HG02981 (cell line): ENCODE results near the gene ASTN1.

ENCODE experiments used
- ATAC-seq: cut with Tn5 transposase; IDR thresholded peaks from one replicate; pipeline ENCODE4 v1.9.1; 2021; ENCODE audit warnings: mild to moderate bottlenecking, moderate library complexity; ENCODE audit not compliant: unreplicated experiment

ASTN1 gene

DNA sequence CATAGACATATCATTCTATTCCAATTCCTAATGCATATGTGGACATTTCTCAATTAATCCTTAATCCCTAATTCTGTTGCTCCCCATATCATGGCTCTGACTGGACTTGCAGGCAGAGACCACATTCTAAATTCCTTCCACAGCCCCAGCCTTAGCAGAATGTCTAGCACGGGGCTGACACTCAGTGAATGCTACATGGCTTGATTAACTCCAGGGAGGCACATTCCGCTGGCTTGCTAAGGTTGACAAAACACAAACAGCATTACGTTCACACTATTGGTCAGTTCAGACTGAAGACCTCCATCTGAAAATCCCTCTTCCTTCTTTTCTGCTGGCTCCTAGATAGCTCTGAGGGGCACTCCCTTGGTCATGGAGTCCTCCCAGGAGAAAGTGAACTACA lies 119.4 kb downstream of the ASTN1 start:
- no peak for ATAC-seq

GRCh38 chr1:177044390-177044789 lies 120.1 kb downstream of the ASTN1 start:
- ATAC-seq, result no peak

GRCh38 chr1:177043597-177043996 lies 120.9 kb downstream of the ASTN1 start:
- no peak for ATAC-seq

- ATAC-seq, result no peak
Measured at GRCh38 chr1:177035586-177035985, 128.9 kb downstream of the ASTN1 start.

DNA sequence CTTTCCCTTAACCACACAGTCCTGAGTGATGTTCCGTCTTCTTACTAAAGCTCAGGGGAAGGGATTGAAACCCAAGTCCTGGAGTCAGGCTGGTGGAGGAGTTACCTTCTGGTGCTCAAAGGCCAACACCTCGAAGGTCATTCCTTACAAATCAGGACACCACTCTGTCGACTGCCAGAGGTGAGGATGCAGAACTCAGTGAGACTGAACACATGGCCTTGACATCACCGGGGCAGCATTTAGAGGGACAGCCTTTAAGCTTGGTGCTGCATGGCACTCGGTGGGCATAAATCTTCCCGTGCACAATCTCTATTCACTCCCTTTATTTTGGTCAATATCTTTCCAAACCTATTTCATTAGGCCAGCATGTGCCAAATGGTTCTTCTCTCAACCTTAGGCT lies 130.9 kb downstream of the ASTN1 start:
- ATAC-seq, result no peak

GRCh38 chr1:177032434-177032833 lies 132.1 kb downstream of the ASTN1 start:
- ATAC-seq, result no peak

DNA sequence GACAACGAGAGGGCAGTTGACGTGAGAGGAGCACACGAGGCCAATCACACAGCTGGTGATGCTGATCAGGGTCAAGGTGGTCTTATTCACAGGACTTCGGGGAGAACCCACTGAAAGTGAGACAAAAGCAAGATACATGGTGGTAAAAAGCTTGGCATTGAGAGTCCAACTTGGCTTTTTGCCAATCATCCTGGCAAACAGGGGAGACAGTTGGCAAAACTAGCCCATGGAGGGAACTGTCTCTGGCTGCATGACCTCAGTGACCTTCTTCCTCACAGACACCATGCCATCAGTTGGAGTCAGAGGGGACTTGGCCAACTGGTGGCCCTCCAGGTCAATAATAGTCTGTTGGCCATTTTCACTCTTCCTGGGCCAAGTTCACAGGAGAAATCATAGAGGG lies 139.9 kb downstream of the ASTN1 start:
- no peak for ATAC-seq

- no peak for ATAC-seq
Measured at GRCh38 chr1:177023726-177024125, 140.8 kb downstream of the ASTN1 start.

GRCh38 chr1:177023249-177023648 lies 141.3 kb downstream of the ASTN1 start:
- no peak for ATAC-seq

- ATAC-seq, result no peak
Measured at GRCh38 chr1:177021687-177022086, 142.8 kb downstream of the ASTN1 start.

GRCh38 chr1:177020851-177021589 lies 143.5 kb downstream of the ASTN1 start:
- ATAC-seq, result no peak

DNA sequence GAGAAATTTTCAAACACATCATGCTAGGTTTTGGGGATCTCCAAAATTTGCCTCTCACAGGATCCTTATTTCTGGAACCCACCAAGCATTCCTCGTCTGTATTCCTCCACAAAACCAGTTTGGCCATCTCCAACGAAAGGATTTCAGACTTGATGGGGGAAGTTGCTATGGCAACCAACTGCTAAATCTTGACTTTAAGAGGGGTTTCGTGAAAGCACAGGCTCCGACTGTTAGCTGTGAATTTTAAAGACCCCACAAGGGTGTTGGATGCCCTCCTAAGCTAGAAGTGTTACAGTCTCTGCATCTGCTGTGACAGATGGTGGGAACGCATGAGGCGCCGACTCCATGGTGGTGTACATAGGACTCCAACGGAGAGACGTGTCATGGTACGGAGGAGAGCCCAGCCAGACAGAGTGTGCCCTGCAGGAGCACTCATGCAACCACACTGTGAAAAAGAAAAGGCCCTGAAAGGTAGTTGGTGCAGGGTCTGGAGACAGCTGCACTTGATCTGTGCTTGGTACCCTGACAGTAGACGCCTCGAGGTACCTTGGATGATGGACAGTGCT lies 147.1 kb downstream of the ASTN1 start:
- no peak for ATAC-seq

GRCh38 chr1:177014325-177014724 lies 150.2 kb downstream of the ASTN1 start:
- ATAC-seq, result no peak

DNA sequence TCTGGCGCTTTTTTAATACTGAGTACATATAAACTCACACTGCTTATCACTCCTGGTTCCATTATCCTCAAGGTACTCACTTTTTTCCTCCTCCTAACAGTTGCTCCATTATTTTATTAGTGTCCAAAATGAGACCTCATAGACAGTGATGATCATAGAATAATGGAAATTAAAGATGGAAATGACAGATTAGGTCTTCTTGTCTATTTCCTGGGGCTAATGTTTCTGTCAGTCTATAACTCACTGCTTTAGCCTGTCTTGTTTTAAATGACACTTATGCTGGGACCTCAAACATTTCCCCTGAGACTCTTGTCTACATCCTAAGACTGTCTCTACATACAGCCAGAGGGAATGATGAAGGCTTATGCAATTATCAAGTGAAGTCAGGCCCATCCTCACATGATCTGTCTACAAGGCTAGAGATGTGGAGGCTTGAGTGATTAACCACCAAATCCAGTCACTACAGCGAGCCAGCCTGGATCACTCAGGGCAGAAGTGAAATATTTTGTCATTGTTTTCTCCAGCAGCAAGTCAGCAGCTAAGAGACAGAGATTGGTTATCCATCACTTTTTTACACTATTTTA lies 152.1 kb downstream of the ASTN1 start:
- no peak for ATAC-seq

- no peak for ATAC-seq
Measured at GRCh38 chr1:177011508-177011907, 153.0 kb downstream of the ASTN1 start.

DNA sequence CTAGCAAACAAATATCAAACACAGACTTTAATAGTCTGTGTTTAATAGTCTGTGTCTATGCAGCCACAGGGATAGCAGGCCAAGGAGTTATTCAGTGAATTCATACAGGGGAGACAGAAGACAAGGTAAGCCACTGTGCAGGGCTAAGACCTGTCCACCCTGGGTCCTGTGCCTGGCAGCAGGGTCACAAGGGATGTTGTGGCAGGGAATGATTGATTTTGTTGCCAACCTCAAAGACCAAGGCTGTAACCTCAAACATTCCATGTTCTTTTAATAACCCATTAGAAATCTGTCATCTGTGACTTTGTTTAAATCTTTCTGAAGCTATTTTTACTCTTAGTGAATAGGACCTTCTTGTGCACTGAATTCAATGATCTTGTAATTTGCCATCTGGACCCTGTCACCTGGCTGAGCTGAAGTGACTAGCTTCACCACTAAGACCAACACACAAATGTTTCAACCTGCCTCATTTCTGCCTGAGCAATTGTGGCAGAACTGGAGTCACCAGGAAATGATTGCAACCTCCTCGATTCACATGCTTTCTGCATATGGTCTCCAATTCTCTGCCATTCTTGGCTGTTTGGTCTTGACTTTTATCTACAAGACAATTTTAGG lies 154.2 kb downstream of the ASTN1 start:
- ATAC-seq, result no peak

DNA sequence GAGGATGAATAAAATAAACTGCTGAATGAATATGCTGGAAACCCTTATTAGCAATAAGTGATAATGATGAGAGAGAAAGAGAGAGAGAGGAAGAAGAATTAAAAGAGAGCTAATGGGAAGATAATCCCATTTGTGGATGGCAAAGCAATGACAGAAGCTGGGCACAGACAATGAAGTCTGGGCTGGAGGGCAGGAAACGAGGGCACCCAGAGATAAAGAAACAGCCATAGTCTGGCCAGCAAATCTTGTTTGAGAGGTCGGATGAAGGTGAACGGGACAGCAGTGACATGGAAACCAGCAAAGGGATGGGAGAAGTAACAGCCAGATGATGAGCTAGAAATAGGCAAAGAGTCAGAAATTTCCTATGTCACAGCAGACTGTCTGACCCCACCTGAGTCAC lies 155.9 kb downstream of the ASTN1 start:
- no peak for ATAC-seq

DNA sequence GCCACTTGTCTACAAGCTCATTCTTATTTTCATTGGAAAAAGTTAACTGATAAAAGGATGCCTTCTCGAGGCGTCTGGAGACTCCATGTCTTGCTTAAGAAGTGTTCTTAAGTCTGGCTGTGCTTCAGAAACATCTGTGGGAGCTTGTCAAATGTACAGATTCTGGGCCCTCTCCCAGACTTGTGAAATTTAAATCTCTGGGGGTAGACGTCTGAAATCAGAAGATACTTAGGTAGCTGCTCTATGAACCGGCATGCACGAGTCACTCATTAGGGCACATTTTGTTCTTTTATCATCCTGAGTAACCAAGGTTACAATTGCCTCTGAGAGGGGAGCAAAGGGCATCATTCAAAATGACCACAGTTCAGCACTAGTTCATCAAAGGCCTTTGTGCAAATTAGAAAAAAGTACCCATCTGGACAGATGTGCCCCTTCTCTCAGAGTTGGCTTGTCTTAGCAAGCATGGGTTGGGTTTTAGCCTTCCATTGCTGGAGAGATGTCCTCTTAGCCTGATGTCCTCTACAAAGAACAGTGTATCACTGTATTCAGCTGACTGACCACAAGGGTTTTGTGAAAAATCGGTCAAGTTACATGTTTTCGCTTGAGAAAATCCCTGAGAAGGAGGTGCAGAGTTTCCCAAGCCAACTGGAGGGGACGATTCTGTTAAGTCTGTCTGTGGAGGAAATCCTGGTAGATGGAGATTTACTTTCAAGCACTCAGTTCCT lies 156.9 kb downstream of the ASTN1 start:
- no peak for ATAC-seq

GRCh38 chr1:177002891-177003290 lies 161.6 kb downstream of the ASTN1 start:
- ATAC-seq, result no peak

GRCh38 chr1:177001556-177001955 lies 163.0 kb downstream of the ASTN1 start:
- ATAC-seq, result no peak

GRCh38 chr1:176998183-176998795 lies 166.2 kb downstream of the ASTN1 start:
- no peak for ATAC-seq
